ENCODE results near the gene MED9.

- no peak for TF ChIP-seq STAT1 (conservative IDR thresholded peaks at IDR 0.05)
- TF ChIP-seq TCF12 (IDR thresholded peaks at IDR 0.05; ENCODE audit: low read depth, low read length): no peak
- TF ChIP-seq CTCF (IDR thresholded peaks at IDR 0.05 in 2 of 3, conservative IDR thresholded peaks at IDR 0.05 in 1 of 3; ENCODE audit: control insufficient read depth in 2 of 3, extremely low read depth in 1 of 3, insufficient read depth in 1 of 3, low read depth in 3 of 3, low read length in 3 of 3): no peak
- TF ChIP-seq MEF2A (IDR thresholded peaks at IDR 0.05; ENCODE audit: insufficient read depth, low read depth, low read length): no peak
- no peak for TF ChIP-seq EP300 (IDR thresholded peaks at IDR 0.05; ENCODE audit: borderline replicate concordance in 1 of 2, control insufficient read depth in 1 of 2, low read depth in 2 of 2, low read length in 2 of 2)
- no peak for TF ChIP-seq CHD2 (IDR thresholded peaks at IDR 0.05; ENCODE audit: borderline replicate concordance, low read depth, low read length)
- no peak for TF ChIP-seq PAX5 (IDR thresholded peaks at IDR 0.05; ENCODE audit: borderline replicate concordance, low read depth, low read length)
- TF ChIP-seq SIX5 (IDR thresholded peaks at IDR 0.05; ENCODE audit: low read depth, low read length, severe bottlenecking): no peak
- no peak for TF ChIP-seq CHD4 (IDR thresholded peaks at IDR 0.05)
These were observed 62.8 kb downstream of the MED9 start for GRCh38 chr17:17539591-17539990.
